H1 (cell line): Measurements from ENCODE around the gene RPL36A. TPM values are rescaled to one million over a fixed set of nuclear protein-coding genes. Genes with fewer than 3 reads are reported as not detected.

ENCODE experiments used
- CBX8 ChIP-seq: fragments of 300-800, 300-1000 bp; sonication (generic); IDR thresholded peaks from 2 replicates; pipeline ENCODE4 v1.7.1; 2016; ENCODE audit warnings: low read depth, low read length, borderline replicate concordance
- CHD2 ChIP-seq: IDR thresholded peaks from 2 replicates; pipeline ENCODE4 v1.6.1; 2012; ENCODE audit warnings: low read length, improper control_type of control experiment
- EP300 ChIP-seq, 2 experiments: IDR thresholded peaks; 1 replicate in 1 of 2; 2 replicates in 1 of 2; pipeline ENCODE4 v1.6.1; 2011 to 2012; ENCODE audit warnings: low read depth in 2 of 2, low read length in 2 of 2, mild to moderate bottlenecking in 2 of 2, borderline replicate concordance in 1 of 2, inconsistent platforms in 1 of 2, moderate library complexity in 1 of 2
- EZH2 ChIP-seq: fragments of 200-600 bp; sonication (generic); IDR thresholded peaks from 2 replicates; pipeline ENCODE4 v1.7.1; 2012; ENCODE audit warnings: low read depth, mild to moderate bottlenecking, moderate library complexity, low read length, inconsistent platforms; ENCODE audit not compliant: severe bottlenecking
- JUND ChIP-seq: IDR thresholded peaks from 2 replicates; pipeline ENCODE4 v1.6.1; 2011; ENCODE audit warnings: mild to moderate bottlenecking, improper control_type of control experiment, low read length
- KDM1A ChIP-seq: fragments of 200-600, 300-600 bp; sonication (generic); IDR thresholded peaks from 2 replicates; pipeline ENCODE4 v1.7.1; 2016; ENCODE audit warnings: mild to moderate bottlenecking, low read length, borderline replicate concordance
- POLR2A ChIP-seq, 2 experiments: IDR thresholded peaks; 1 replicate in 1 of 2; 2 replicates in 1 of 2; pipeline ENCODE4 v1.6.1; 2011; ENCODE audit warnings: low read depth in 2 of 2, low read length in 2 of 2, mild to moderate bottlenecking in 2 of 2; ENCODE audit errors: control extremely low read depth in 1 of 2
- POLR2AphosphoS5 ChIP-seq: IDR thresholded peaks from 2 replicates; pipeline ENCODE4 v1.6.1; 2011; ENCODE audit warnings: low read depth, low read length
- RAD21 ChIP-seq, 2 experiments: IDR thresholded peaks in 1 of 2; conservative IDR thresholded peaks in 1 of 2; 2 replicates each; pipeline ENCODE4 v1.6.1; 2011; ENCODE audit warnings: low read depth in 2 of 2, low read length in 2 of 2, improper control_type of control experiment in 1 of 2, inconsistent platforms in 1 of 2, mild to moderate bottlenecking in 1 of 2, moderate library complexity in 1 of 2
- SAP30 ChIP-seq: fragments of 300-600 bp; sonication (generic); IDR thresholded peaks from 2 replicates; pipeline ENCODE4 v1.7.1; 2012; ENCODE audit warnings: low read length, moderate library complexity, mild to moderate bottlenecking, inconsistent platforms; ENCODE audit not compliant: insufficient read depth, insufficient replicate concordance
- SIN3A ChIP-seq, 2 experiments: IDR thresholded peaks in 1 of 2; conservative IDR thresholded peaks in 1 of 2; 2 replicates each; pipeline ENCODE4 v1.6.1; 2011 to 2012; ENCODE audit warnings: low read length in 2 of 2, improper control_type of control experiment in 1 of 2, low read depth in 1 of 2, mild to moderate bottlenecking in 1 of 2
- SIRT6 ChIP-seq: IDR thresholded peaks from one replicate; pipeline ENCODE4 v1.7.1; 2012; ENCODE audit warnings: low read length, inconsistent platforms
- SP4 ChIP-seq: IDR thresholded peaks from 2 replicates; pipeline ENCODE4 v1.6.1; 2012; ENCODE audit warnings: low read length, inconsistent platforms
- SRF ChIP-seq: IDR thresholded peaks from 2 replicates; pipeline ENCODE4 v1.6.1; 2011; ENCODE audit warnings: mild to moderate bottlenecking, low read depth, low read length, moderate library complexity
- TAF1 ChIP-seq: IDR thresholded peaks from 2 replicates; pipeline ENCODE4 v1.6.1; 2011; ENCODE audit warnings: mild to moderate bottlenecking, low read depth, low read length
- TBP ChIP-seq: IDR thresholded peaks from 2 replicates; pipeline ENCODE4 v1.6.1; 2011; ENCODE audit warnings: low read depth, low read length, improper control_type of control experiment
- ZNF274 ChIP-seq: IDR thresholded peaks from 2 replicates; pipeline ENCODE4 v1.7.0; 2012; ENCODE audit warnings: low read length, borderline replicate concordance; ENCODE audit errors: extremely low read depth
- polyA plus RNA-seq, 7 experiments: library from polyadenylated mRNA; depleted of rRNA in 3 of 7; stranded (reverse) in 5 of 7; unstranded in 2 of 7; fragments of >200 nt in 5 of 7; fragments of 200-250 nt in 2 of 7; gene quantifications; 1 replicate in 5 of 7; 2 replicates in 1 of 7; 4 replicates in 1 of 7; pipeline versions ENCODE4 v1.2.1 to v1.2.3, GENCODE V29; 2011 to 2013; ENCODE audit warnings: missing spikeins in 2 of 7, mixed read lengths in 2 of 7
- total RNA-seq: library from RNA; stranded (reverse); fragmentation: NEBNext Ultra II Directional; extraction: Animal tissue kit (Norgen Biotek cat#: 25700); gene quantifications from 2 replicates; pipeline ENCODE4 v1.2.1, GENCODE V29; 2021
- TF ChIP-seq, protein P1 (sequence below): IDR thresholded peaks from 2 replicates; pipeline ENCODE4 v1.6.1; 2011; ENCODE audit warnings: low read depth, mild to moderate bottlenecking, low read length; ENCODE audit not compliant: insufficient read depth
- TF ChIP-seq, protein P2 (sequence below): IDR thresholded peaks from 2 replicates; pipeline ENCODE4 v1.6.1; 2011; ENCODE audit warnings: low read length, improper control_type of control experiment
- TF ChIP-seq, protein P3 (sequence below): IDR thresholded peaks from 2 replicates; pipeline ENCODE4 v1.6.1; 2012; ENCODE audit warnings: low read length, inconsistent platforms

The RPL36A gene
- total and polyA plus RNA-seq, 2 of the 8 experiments (the other 6 are each of a cell fraction or from before 2014, with no cell fraction given): 271 to 1,587 TPM

DNA sequence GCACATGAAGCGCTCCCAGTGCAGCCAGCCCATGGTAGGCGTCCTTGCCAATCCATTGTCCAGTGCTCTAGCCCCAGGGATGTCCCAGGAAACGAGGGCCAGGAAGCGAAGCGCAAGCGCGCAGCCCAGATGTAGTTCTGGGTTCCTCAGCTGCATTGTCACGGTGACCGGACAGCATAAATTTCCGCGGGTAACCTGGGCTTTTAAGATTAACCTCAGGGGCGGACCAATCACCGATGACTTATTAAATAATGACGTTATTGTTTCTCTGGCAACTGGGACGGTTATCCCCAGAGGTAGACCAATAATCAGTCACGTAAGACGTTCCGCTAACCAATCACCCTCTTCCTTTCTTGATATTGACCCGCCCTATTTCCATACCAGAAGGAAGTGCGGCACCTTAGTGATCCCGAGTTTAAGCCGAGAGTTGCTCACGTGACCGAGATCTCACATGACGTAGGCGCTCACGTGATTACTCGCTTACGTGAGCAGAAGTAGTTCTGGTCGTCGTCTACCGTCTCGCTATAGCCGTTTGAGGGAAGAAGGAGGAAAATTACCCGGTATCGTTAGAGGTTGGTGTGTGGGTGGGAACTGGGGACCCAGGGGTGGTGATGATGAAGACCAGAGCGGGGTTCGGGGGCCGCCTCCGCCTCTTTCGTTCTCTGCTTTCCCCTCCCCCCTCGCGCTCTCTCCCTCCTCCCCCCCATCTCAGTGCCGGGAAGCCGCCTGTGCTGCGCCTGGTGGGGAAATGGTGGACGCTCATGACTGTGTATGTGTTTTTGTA lies 17.1 kb downstream of the RPL36A start, which contains the start of the genes GLA and HNRNPH2 (continued):
- TF ChIP-seq, protein P1, sequence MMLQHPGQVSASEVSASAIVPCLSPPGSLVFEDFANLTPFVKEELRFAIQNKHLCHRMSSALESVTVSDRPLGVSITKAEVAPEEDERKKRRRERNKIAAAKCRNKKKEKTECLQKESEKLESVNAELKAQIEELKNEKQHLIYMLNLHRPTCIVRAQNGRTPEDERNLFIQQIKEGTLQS: peak; percentile 96
- TF ChIP-seq TBP (no peak; the same call in 1 of the 2 replicates), SIN3A (conservative IDR thresholded peaks at IDR 0.05 in 1 of 2, IDR thresholded peaks at IDR 0.05 in 1 of 2; ENCODE audit: low read depth in 1 of 2, low read length in 2 of 2) (peak; percentile 13 to 59; a peak in 1 of 4 replicates), ZNF274 (no peak), POLR2A (IDR thresholded peaks at IDR 0.05; ENCODE audit: control extremely low read depth in 1 of 2, low read depth in 2 of 2, low read length in 2 of 2) (peak; percentile 88 to 91), TAF1 (peak; percentile 68), POLR2AphosphoS5 (peak; percentile 81), SP4 (peak; percentile 96), SRF (no peak), SIRT6 (no peak), RAD21 (IDR thresholded peaks at IDR 0.05 in 1 of 2, conservative IDR thresholded peaks at IDR 0.05 in 1 of 2; ENCODE audit: low read depth in 2 of 2, low read length in 2 of 2) (no peak), CHD2 (0 out of 2 replicates have a peak, but pooled peaks have one; percentile 41), CBX8 (no peak), KDM1A (no peak), EP300 (IDR thresholded peaks at IDR 0.05; ENCODE audit: borderline replicate concordance in 1 of 2, low read depth in 2 of 2, low read length in 2 of 2) (no peak), EZH2 (no peak), JUND (no peak), SAP30 (no peak)
- TF ChIP-seq, protein P2, sequence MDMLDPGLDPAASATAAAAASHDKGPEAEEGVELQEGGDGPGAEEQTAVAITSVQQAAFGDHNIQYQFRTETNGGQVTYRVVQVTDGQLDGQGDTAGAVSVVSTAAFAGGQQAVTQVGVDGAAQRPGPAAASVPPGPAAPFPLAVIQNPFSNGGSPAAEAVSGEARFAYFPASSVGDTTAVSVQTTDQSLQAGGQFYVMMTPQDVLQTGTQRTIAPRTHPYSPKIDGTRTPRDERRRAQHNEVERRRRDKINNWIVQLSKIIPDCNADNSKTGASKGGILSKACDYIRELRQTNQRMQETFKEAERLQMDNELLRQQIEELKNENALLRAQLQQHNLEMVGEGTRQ: peak; percentile 99
- TF ChIP-seq, protein P3, sequence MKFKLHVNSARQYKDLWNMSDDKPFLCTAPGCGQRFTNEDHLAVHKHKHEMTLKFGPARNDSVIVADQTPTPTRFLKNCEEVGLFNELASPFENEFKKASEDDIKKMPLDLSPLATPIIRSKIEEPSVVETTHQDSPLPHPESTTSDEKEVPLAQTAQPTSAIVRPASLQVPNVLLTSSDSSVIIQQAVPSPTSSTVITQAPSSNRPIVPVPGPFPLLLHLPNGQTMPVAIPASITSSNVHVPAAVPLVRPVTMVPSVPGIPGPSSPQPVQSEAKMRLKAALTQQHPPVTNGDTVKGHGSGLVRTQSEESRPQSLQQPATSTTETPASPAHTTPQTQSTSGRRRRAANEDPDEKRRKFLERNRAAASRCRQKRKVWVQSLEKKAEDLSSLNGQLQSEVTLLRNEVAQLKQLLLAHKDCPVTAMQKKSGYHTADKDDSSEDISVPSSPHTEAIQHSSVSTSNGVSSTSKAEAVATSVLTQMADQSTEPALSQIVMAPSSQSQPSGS: peak; percentile 63; the same call in 1 of the 2 replicates
